HepG2 (cell line): Measurements from ENCODE around the gene REEP2. TPM values are rescaled to one million over a fixed set of nuclear protein-coding genes. Genes with fewer than 3 reads are reported as not detected.

ENCODE experiments used
- ATAC-seq: fragments of 200-7000 bp; cut with Tn5 transposase; 3 replicates; pipeline ENCODE4 v1.9.1; 2020; ENCODE audit warnings: mild to moderate bottlenecking, moderate library complexity
- BruUV-seq: library from RNA; stranded (reverse); fragments of 400-500 nt; replicated peaks from 2 replicates; lab custom pipeline; 2021; lab: Mats Ljungman, UMichigan
- CTCF ChIA-PET: fragments of 300-600 bp; formaldehyde crosslinking; extraction: SDS; loops from one replicate; lab custom pipeline; 2021; ENCODE audit warnings: low total read pairs, inconsistent platforms, low intra/inter-chr PET ratio; lab: Yijun Ruan, JAX
- POLR2A ChIA-PET: fragments of 350-600 bp; sonication (Branson Sonifier 250); formaldehyde crosslinking; loops from one replicate; lab custom pipeline; 2020; ENCODE audit warnings: antibody characterized with exemption, inconsistent platforms; lab: Yijun Ruan, JAX
- DNase-seq: peaks from one replicate; pipeline ENCODE4 v3.0.0-alpha.2; 2015; ENCODE audit warnings: low spot score
- FAIRE-seq: peaks from 3 replicates; lab custom pipeline; 2011; peaks lifted over from hg19 to GRCh38; lab: Jason Lieb, UNC
- H2AFZ ChIP-seq: one replicate; pipeline ENCODE4 v1.6.1; 2011; ENCODE audit warnings: low read length, inconsistent platforms
- H3K27ac ChIP-seq: fragments of 300-600 bp; 3 replicates; pipeline ENCODE4 v1.8.0; 2011; ENCODE audit warnings: mixed run types, mild to moderate bottlenecking, mixed read lengths, low read length, inconsistent platforms; ENCODE audit not compliant: insufficient read depth; ENCODE audit errors: extremely low read length
- H3K27me3 ChIP-seq, 2 experiments: fragments of 200-600 bp in 1 of 2; 2 replicates in 1 of 2; 3 replicates in 1 of 2; pipeline versions ENCODE4 v1.6.0 to v1.8.0; 2011; ENCODE audit warnings: low read length in 2 of 2, mild to moderate bottlenecking in 2 of 2, moderate library complexity in 2 of 2, inconsistent platforms in 1 of 2; ENCODE audit not compliant: insufficient read depth in 2 of 2, control insufficient read depth in 1 of 2
- H3K36me3 ChIP-seq, 2 experiments: fragments of 200-600 bp in 1 of 2; replicated peaks in 1 of 2; 2 replicates in 1 of 2; 3 replicates in 1 of 2; pipeline versions ENCODE4 v1.5.1 to v1.8.0; 2011; ENCODE audit warnings: low read length in 2 of 2, inconsistent platforms in 1 of 2; ENCODE audit not compliant: insufficient read depth in 2 of 2, control insufficient read depth in 1 of 2
- H3K4me1 ChIP-seq: 2 replicates; pipeline ENCODE4 v1.5.1; 2012; ENCODE audit warnings: low read length, inconsistent platforms; ENCODE audit not compliant: insufficient read depth
- H3K4me2 ChIP-seq: 2 replicates; pipeline ENCODE4 v1.6.0; 2011; ENCODE audit warnings: low read depth, low read length, inconsistent platforms
- H3K4me3 ChIP-seq, 3 experiments: fragments of 200-600 bp in 1 of 3; sonication (generic), shearing (Covaris generic) in 1 of 3; replicated peaks in 1 of 3; 2 replicates each; pipeline ENCODE4 v1.5.1; 2011 to 2016; ENCODE audit warnings: low read length in 3 of 3, inconsistent platforms in 2 of 3, low read depth in 2 of 3, mild to moderate bottlenecking in 2 of 3, control low read depth in 1 of 3, mixed read lengths in 1 of 3; ENCODE audit not compliant: insufficient read depth in 1 of 3
- H3K79me2 ChIP-seq: one replicate; pipeline ENCODE4 v1.6.1; 2011; ENCODE audit warnings: low read length, inconsistent platforms; ENCODE audit not compliant: insufficient read depth
- H3K9ac ChIP-seq: 2 replicates; pipeline ENCODE4 v1.6.0; 2011; ENCODE audit warnings: mild to moderate bottlenecking, low read depth, low read length, inconsistent platforms; ENCODE audit not compliant: insufficient read depth
- H3K9me3 ChIP-seq: 2 replicates; pipeline ENCODE4 v1.5.1; 2012; ENCODE audit warnings: mild to moderate bottlenecking, low read length
- H4K20me1 ChIP-seq: 2 replicates; pipeline ENCODE4 v1.6.0; 2011; ENCODE audit warnings: inconsistent platforms, mild to moderate bottlenecking, low read length, moderate library complexity; ENCODE audit not compliant: insufficient read depth
- RFX1 ChIP-seq: fragments of 450-650 bp; IDR thresholded peaks from 2 replicates; pipeline ENCODE4 v1.6.1; 2017
- RFX3 ChIP-seq: IDR thresholded peaks from 2 replicates; pipeline ENCODE4 v1.6.1; 2016; ENCODE audit warnings: missing biosample characterization, missing genetic modification reagents
- ZNF101 ChIP-seq: sonication (generic); formaldehyde crosslinking; IDR thresholded peaks from 2 replicates; pipeline ENCODE4 v1.4.0; 2020; ENCODE audit warnings: mild to moderate bottlenecking, low read depth, missing genetic modification reagents, borderline replicate concordance
- ZNF781 ChIP-seq: sonication (generic); formaldehyde crosslinking; IDR thresholded peaks from 2 replicates; pipeline ENCODE4 v1.5.1; 2020; ENCODE audit warnings: borderline replicate concordance, mild to moderate bottlenecking, missing genetic modification reagents; ENCODE audit errors: not compliant biosample characterization
- ZNF841 ChIP-seq: sonication (generic); formaldehyde crosslinking; IDR thresholded peaks from 2 replicates; pipeline ENCODE4 v1.8.1; 2023; ENCODE audit warnings: missing genetic modification reagents, borderline replicate concordance
- ZNF883 ChIP-seq: sonication (generic); formaldehyde crosslinking; IDR thresholded peaks from 2 replicates; pipeline ENCODE4 v1.5.1; 2020; ENCODE audit warnings: mild to moderate bottlenecking, missing genetic modification reagents; ENCODE audit errors: not compliant biosample characterization
- WGBS: methylation state at CpG from one replicate; pipeline ENCODE4 v1.1.6; 2017; ENCODE audit warnings: low lambda C conversion rate; 5-methylcytosine and 5-hydroxymethylcytosine counted together
- in situ Hi-C: cut with HindIII; loops from 2 replicates; pipeline ENCODE4 v1.10.0; 2017; ENCODE audit warnings: low pct_unique_long_range_greater_than_20kb; ENCODE audit not compliant: extremely low pct_ligation_motif_present
- intact Hi-C: fragments of 100-400 bp; cut with micrococcal nuclease; formaldehyde crosslinking; loops from one replicate; pipeline ENCODE4 v1.10.0; 2022; ENCODE audit not compliant: unreplicated experiment
- polyA plus RNA-seq, 8 experiments: library from polyadenylated mRNA; depleted of rRNA in 3 of 8; stranded (reverse) in 7 of 8; unstranded in 1 of 8; fragments of >200 nt; fragmentation: Illumina TruSeq in 4 of 8; extraction: Trizol in 4 of 8; gene quantifications; 2 replicates each; pipeline versions ENCODE4 v1.2.1 to v1.2.3, GENCODE V29; 2011 to 2016; ENCODE audit warnings: low read depth in 4 of 8, missing spikeins in 1 of 8, mixed read lengths in 1 of 8; ENCODE audit not compliant: insufficient read depth in 1 of 8
- total RNA-seq, 5 experiments: library from RNA; depleted of rRNA; stranded (reverse); fragments of >200 nt; fragmentation: Illumina TruSeq; extraction: Trizol; gene quantifications; 2 replicates each; pipeline ENCODE4 v1.2.3, GENCODE V29; 2016; ENCODE audit warnings: low read depth in 1 of 5

The REEP2 gene
- total and polyA plus RNA-seq, 2 of the 13 experiments (the other 11 are each of a cell fraction or from before 2014, with no cell fraction given) = 5.3 to 7.8 TPM

- Histone ChIP-seq H3K79me2 (no peaks in the 10 kb centered on the region), H2AFZ (no peak overlapping the region), H3K9me3 (no peaks in the 10 kb centered on the region), H3K9ac (no peak overlapping the region), H3K4me1 (peaks cover 49% of the 10 kb centered on the region), H4K20me1 (no peaks in the 10 kb centered on the region), H3K4me2 (peak overlapping the region; percentile 89; the same call in 1 of the 2 replicates), H3K36me3 (no peaks in the 10 kb centered on the region), H3K4me3 (peak overlapping the region in 1 of 3 experiments; percentile 65; a peak in 1 of 6 replicates), H3K27ac (no peak overlapping the region), H3K27me3 (peaks cover under 1 to 17% of the 10 kb centered on the region in 2 experiments; a peak in 3 of 5 replicates)
- FAIRE-seq = no peak
- TF ChIP-seq RFX1 (peak; percentile 55; the same call in 1 of the 2 replicates), ZNF101 (no peak), ZNF841 (CRISPR knock-in tag) (no peak), ZNF781 (CRISPR knock-in tag) (no peak), RFX3 (CRISPR knock-in tag) (peak; percentile 59), ZNF883 (CRISPR knock-in tag) (no peak)
- ATAC-seq = no peak; the same call in 1 of the 3 replicates
- WGBS = 25% methylated on average over 8 of the region's 9 CpGs
- in situ Hi-C loops (loop anchor here (10.0 kb wide), 1 partner anchor 56 kb away; no protein-coding TSS in a partner anchor), intact Hi-C loops (no loop called here)
- BruUV-seq = no TSS peak
- POLR2A ChIA-PET = interaction anchor here (0.8 to 2.4 kb wide), 7 partner anchors 17 to 127 kb away, joined by 3 to 11 read pairs (median 3); partner anchors contain the start of genes EGR1, ETF1 and HSPA9
- CTCF ChIA-PET = interaction anchor here (1.4 to 3.8 kb wide), 3 partner anchors 54 to 100 kb away, joined by 3 to 27 read pairs (median 12); no protein-coding TSS in a partner anchor
- DNase-seq = no peak
Measured at GRCh38 chr5:138448481-138449398, 9.9 kb downstream of the REEP2 start.
